ENCODE results near the gene TSEN2. TPM values are rescaled to one million over a fixed set of nuclear protein-coding genes. Genes with fewer than 3 reads are reported as not detected.

Gene TSEN2
- total RNA-seq, 2 donors from 2014 or later: 12.8 to 12.9 TPM

DNA sequence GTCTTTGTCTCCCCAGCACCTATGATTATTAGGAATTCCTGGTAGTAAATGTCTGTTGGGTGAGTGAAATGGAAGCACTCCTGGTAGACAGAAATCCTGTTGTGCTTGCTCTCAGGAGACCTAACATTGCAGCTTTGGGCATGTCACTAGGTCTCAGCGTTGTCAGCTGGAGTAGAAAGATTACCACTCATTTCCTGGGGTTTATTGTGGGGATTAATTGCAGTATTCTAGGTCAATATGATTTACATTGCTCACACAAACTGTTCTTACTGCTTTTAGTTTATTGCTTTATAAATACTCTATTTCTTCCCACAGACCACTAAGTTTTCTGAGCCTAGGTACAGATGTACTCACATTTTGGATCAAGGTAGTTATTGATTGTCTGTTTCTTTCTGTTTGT lies 5.1 kb downstream of the TSEN2 start:
- Histone ChIP-seq H3K4me3 (no peak overlapping the region), H3K27me3 (no peaks in the 10 kb centered on the region), H3K27ac (no peak overlapping the region), H3K9me3 (no peaks in the 10 kb centered on the region), H3K4me1 (peaks cover 0 to 9% of the 10 kb centered on the region in 2 donors), H3K36me3 (peaks cover 9% of the 10 kb centered on the region)
- no peak for DNase-seq (ENCODE audit: low spot score)
- TF ChIP-seq CTCF (IDR thresholded peaks at IDR 0.05): no peak

GRCh38 chr3:12489832-12490231 lies 5.6 kb downstream of the TSEN2 start:
- H3K27me3 ChIP-seq: no peaks in the 10 kb centered on the region
- no peak for TF ChIP-seq CTCF (IDR thresholded peaks at IDR 0.05)
- H3K36me3 ChIP-seq: peaks cover 9% of the 10 kb centered on the region
- no peaks in the 10 kb centered on the region for H3K9me3 ChIP-seq
- no peak overlapping the region for H3K27ac ChIP-seq
- DNase-seq (ENCODE audit: low spot score): no peak
- H3K4me1 ChIP-seq: peaks cover 0 to 8% of the 10 kb centered on the region in 2 donors
- H3K4me3 ChIP-seq: no peak overlapping the region

DNA sequence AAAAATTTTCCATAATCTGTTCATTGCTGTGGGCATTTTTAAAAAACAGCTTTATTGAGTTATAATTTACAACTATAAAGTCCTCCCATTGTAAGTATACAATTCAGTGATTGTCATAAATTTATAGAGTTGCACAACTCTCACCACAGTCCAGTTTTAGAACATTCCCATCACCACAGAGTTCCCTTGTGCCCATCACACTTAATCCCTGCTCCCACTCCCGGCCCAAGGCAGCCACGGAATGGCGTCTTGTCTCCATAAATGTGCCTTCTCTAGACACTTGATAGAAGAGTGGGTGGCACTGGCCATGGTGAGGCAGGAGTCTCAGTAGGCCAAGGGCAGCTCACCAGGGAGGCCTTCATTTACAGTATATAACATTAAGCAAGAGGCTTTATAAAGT lies 6.3 kb downstream of the TSEN2 start:
- DNase-seq (ENCODE audit: low spot score): no peak
- Histone ChIP-seq H3K4me3 (no peak overlapping the region), H3K27me3 (no peaks in the 10 kb centered on the region), H3K9me3 (no peaks in the 10 kb centered on the region), H3K36me3 (peaks cover 9% of the 10 kb centered on the region), H3K27ac (no peak overlapping the region), H3K4me1 (peaks cover 0 to under 1% of the 10 kb centered on the region in 2 donors)
- TF ChIP-seq CTCF (IDR thresholded peaks at IDR 0.05): no peak

DNA sequence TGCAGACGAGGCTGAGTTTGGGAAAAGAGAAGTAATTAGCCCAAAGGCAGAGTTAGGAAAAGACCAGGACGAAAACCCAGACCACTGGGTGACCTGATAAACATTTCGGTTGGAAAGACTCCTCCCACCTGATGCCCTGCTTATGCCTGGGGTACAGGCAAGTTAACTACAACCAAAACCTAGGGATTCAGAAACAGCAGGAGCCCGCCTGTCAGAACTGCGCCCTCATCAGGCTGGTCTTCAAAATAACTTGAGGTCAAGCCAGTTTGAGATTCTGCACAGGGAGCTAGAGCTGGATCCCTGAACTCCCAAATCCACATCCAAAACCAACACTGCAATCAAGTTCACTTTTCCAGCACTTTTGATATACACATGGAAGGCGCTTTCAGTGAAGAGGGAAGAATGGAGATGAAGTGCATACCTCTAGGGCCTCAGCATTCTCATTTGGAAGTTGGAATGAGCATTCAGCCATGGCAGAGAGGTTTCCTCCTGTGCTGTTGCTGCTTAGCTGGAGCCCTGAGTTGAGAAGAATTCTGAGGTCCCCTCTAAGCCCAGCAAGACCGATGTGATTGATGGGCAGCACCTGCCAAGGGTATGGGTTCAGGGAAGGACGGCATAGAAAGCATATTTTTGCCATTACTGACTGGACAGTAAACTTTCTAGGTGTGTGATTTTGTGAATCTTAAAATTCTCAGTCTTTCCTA lies 11.6 kb downstream of the TSEN2 start:
- H3K27me3 ChIP-seq: no peaks in the 10 kb centered on the region
- H3K27ac ChIP-seq: no peak overlapping the region
- TF ChIP-seq CTCF (IDR thresholded peaks at IDR 0.05): no peak
- no peaks in the 10 kb centered on the region for H3K9me3 ChIP-seq
- peaks cover 40% of the 10 kb centered on the region for H3K36me3 ChIP-seq
- H3K4me1 ChIP-seq: no peaks in the 10 kb centered on the region
- no peak for DNase-seq (ENCODE audit: low spot score)
- H3K4me3 ChIP-seq: no peak overlapping the region

DNA sequence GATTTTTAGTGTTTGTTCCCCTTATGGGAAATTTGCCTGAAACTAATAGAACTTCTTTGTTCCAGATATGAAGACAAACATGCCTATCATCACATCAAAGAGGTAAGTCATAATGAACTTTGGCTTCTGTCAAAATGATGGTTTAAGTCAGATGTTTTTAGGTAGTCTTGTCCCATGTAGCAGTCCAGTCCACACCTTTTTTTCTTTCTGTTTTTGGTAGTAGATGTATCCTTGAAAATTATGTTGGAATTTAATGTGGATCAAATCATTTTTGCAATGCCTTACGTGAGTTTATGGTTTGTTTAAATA lies 12.1 kb downstream of the TSEN2 start:
- no peak for TF ChIP-seq CTCF (IDR thresholded peaks at IDR 0.05)
- H3K9me3 ChIP-seq: no peaks in the 10 kb centered on the region
- H3K4me3 ChIP-seq: no peak overlapping the region
- no peaks in the 10 kb centered on the region for H3K4me1 ChIP-seq
- H3K27ac ChIP-seq: no peak overlapping the region
- no peak for DNase-seq (ENCODE audit: low spot score)
- no peaks in the 10 kb centered on the region for H3K27me3 ChIP-seq
- H3K36me3 ChIP-seq: peaks cover 45% of the 10 kb centered on the region

DNA sequence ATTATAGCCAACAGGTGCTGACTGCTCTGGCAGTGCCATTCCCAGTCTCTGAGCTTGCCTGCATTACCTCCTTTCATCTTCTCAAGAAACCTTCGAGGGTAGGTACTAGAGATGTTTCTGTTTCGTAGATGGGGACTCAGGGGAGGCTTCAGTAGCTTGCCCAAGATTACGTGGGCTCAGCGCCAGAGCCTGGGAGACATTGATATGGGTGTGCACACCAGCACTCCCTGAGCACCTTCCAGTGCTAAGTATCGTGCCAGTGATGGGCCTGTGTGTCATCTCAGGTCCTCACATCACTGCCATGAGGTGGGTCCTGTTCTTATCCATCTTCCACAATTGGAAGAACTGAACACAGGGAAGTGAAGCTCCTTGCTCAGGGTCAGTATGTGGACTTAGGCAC lies 15.2 kb downstream of the TSEN2 start:
- peaks cover 55% of the 10 kb centered on the region for H3K36me3 ChIP-seq

More for the DNA sequence above, 15.2 kb downstream of the TSEN2 start:
- DNase-seq (ENCODE audit: low spot score): no peak
- no peaks in the 10 kb centered on the region for H3K4me1 ChIP-seq
- no peak overlapping the region for H3K4me3 ChIP-seq
- TF ChIP-seq CTCF (IDR thresholded peaks at IDR 0.05): no peak
- no peak overlapping the region for H3K27ac ChIP-seq
- no peaks in the 10 kb centered on the region for H3K9me3 ChIP-seq
- H3K27me3 ChIP-seq: no peaks in the 10 kb centered on the region
